HG03159 (cell line): Measurements from ENCODE around the gene DNAAF8.
A peak's percentile ranks its signal among the peaks of the same experiment; 100 is the strongest.
"Not testable (repeated sequence)": the region's sequence is repeated elsewhere in the genome, so short reads cannot be mapped to it uniquely, and the experiment has no call there.

Experiments used
- ATAC-seq: cut with Tn5 transposase; IDR thresholded peaks from one replicate; pipeline ENCODE4 v1.9.1; 2021; ENCODE audit warnings: mild to moderate bottlenecking, moderate library complexity; ENCODE audit not compliant: unreplicated experiment

Gene DNAAF8

GRCh38 chr16:4723071-4723767 lies 11.1 kb upstream of the DNAAF8 start:
- no peak for ATAC-seq

GRCh38 chr16:4724661-4725270 lies 9.6 kb upstream of the DNAAF8 start:
- ATAC-seq = no peak

- no peak for ATAC-seq
Measured at GRCh38 chr16:4726616-4727015, 7.7 kb upstream of the DNAAF8 start.

GRCh38 chr16:4728676-4729075 lies 5.7 kb upstream of the DNAAF8 start:
- no peak for ATAC-seq

GRCh38 chr16:4729876-4730275 lies 4.5 kb upstream of the DNAAF8 start:
- ATAC-seq = no peak

- no peak for ATAC-seq
Measured at GRCh38 chr16:4733211-4733742, 1.1 kb upstream of the DNAAF8 start.

GRCh38 chr16:4733747-4734062 lies 632 bp upstream of the DNAAF8 start:
- ATAC-seq = peak; percentile 18

GRCh38 chr16:4734730-4735535 lies 596 bp downstream of the DNAAF8 start:
- ATAC-seq = peak; percentile 58

GRCh38 chr16:4736546-4736945 lies 2.2 kb downstream of the DNAAF8 start:
- no peak for ATAC-seq

- no peak for ATAC-seq
Measured at GRCh38 chr16:4737545-4737944, 3.2 kb downstream of the DNAAF8 start.

- not testable (repeated sequence) for ATAC-seq
Measured at GRCh38 chr16:4738370-4738769, 4.0 kb downstream of the DNAAF8 start.

- no peak for ATAC-seq
Measured at GRCh38 chr16:4743226-4743878, 9.0 kb downstream of the DNAAF8 start.

- ATAC-seq = no peak
Measured at GRCh38 chr16:4744555-4745273, 10.4 kb downstream of the DNAAF8 start.

GRCh38 chr16:4745274-4745569 lies 10.9 kb downstream of the DNAAF8 start:
- ATAC-seq = no peak

GRCh38 chr16:4746215-4746614 lies 11.9 kb downstream of the DNAAF8 start:
- no peak for ATAC-seq

- no peak for ATAC-seq
Measured at GRCh38 chr16:4746991-4747574, 12.7 kb downstream of the DNAAF8 start.

- no peak for ATAC-seq
Measured at GRCh38 chr16:4747906-4748681, 13.8 kb downstream of the DNAAF8 start.

- no peak for ATAC-seq
Measured at GRCh38 chr16:4748682-4749411, 14.5 kb downstream of the DNAAF8 start.

- ATAC-seq = no peak
Measured at GRCh38 chr16:4749700-4750257, 15.4 kb downstream of the DNAAF8 start.
